ENCODE data around the gene GPD1. TPM values are rescaled to one million over a fixed set of nuclear protein-coding genes. Genes with fewer than 3 reads are reported as not detected.

GPD1 gene
- total and polyA plus RNA-seq, 10 of the 15 experiments (the other 5 are each of a cell fraction or from before 2014, with no cell fraction given): 0.04 to 0.61 (median 0.26) TPM; not detected in 1

GRCh38 chr12:50058743-50059312, 45.0 kb upstream of the GPD1 start (continued):
- no peak for TF ChIP-seq ZNF592 (IDR thresholded peaks at IDR 0.05)
- TF ChIP-seq TCF7 (IDR thresholded peaks at IDR 0.05; ENCODE audit: borderline replicate concordance): no peak
- TF ChIP-seq GABPA (IDR thresholded peaks at IDR 0.05; ENCODE audit: low read depth): no peak
- no peak for TF ChIP-seq NKRF (conservative IDR thresholded peaks at IDR 0.05)
- TF ChIP-seq CBX3 (IDR thresholded peaks at IDR 0.05; ENCODE audit: borderline replicate concordance, low read depth): no peak

Measured in GM12878 (cell line).